Right lobe of liver (tissue), 4 donors: ENCODE data around the gene ELFN1.

Experiments
- POLR2A ChIP-seq: fragments of 450-650 bp; IDR thresholded peaks from one replicate; pipeline ENCODE4 v1.6.1; 2017; ENCODE audit warnings: antibody characterized with exemption, mild to moderate bottlenecking
- TF ChIP-seq, protein P1 (sequence below), 4 donors: fragments of 200-600 bp in 3 of 4; fragments of 450-650 bp in 1 of 4; IDR thresholded peaks; one replicate each; pipeline versions ENCODE4 v1.5.1 to v1.8.0; 2016 to 2022; ENCODE audit warnings: antibody characterized with exemption in 4 of 4, mild to moderate bottlenecking in 2 of 4
- donor health status: DM: no; HTN: no; CAD: no.
- donor health status: DM: no; HTN: no; CAD: no.
- donor health status: DM: no; HTN: yes; CAD: no.

DNA sequence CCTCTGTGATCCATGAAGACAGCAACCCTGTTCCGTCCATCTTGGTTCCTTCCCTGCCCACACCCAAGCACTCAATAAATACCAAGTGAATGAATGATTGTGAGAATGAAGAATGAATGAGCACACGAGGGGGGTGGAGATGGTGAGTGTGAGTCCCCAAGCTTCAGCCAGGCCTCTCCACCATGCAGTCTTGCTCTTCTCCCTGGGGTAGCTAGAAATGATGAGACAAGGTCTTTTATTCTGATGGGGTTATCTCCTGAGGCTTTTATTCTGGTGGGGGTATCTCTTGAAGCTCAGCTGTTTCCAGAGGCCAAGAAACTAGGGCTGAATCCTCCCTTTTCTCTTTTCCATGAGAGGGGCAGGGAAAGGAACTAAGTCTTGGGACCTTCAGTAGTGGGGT, 57.0 kb downstream of the ELFN1 start:
- TF ChIP-seq, protein P1, sequence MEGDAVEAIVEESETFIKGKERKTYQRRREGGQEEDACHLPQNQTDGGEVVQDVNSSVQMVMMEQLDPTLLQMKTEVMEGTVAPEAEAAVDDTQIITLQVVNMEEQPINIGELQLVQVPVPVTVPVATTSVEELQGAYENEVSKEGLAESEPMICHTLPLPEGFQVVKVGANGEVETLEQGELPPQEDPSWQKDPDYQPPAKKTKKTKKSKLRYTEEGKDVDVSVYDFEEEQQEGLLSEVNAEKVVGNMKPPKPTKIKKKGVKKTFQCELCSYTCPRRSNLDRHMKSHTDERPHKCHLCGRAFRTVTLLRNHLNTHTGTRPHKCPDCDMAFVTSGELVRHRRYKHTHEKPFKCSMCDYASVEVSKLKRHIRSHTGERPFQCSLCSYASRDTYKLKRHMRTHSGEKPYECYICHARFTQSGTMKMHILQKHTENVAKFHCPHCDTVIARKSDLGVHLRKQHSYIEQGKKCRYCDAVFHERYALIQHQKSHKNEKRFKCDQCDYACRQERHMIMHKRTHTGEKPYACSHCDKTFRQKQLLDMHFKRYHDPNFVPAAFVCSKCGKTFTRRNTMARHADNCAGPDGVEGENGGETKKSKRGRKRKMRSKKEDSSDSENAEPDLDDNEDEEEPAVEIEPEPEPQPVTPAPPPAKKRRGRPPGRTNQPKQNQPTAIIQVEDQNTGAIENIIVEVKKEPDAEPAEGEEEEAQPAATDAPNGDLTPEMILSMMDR (IDR thresholded peaks at IDR 0.05), result no peak
- TF ChIP-seq POLR2A, result no peak
